Natural killer cell (primary cell): ENCODE measurements around the gene H6PD. TPM values are rescaled to one million over a fixed set of nuclear protein-coding genes. Genes with fewer than 3 reads are reported as not detected.

Experiments used
- ATAC-seq, 3 donors: fragments of 150-1000 bp in 2 of 3; fragments of 200-7000 bp in 1 of 3; cut with Tn5 transposase; 1 replicate in 1 of 3; 2 replicates in 2 of 3; pipeline ENCODE4 v1.10.0; 2021; ENCODE audit warnings: mild to moderate bottlenecking in 2 of 3, moderate library complexity in 2 of 3
- DNase-seq, 2 donors: peaks; one replicate each; pipeline versions ENCODE4 v3.0.0 to v3.0.0-alpha.2; 2013 to 2021; ENCODE audit warnings: mixed read lengths in 1 of 2
- H3K27ac ChIP-seq: one replicate; pipeline ENCODE4 v1.5.1; 2013; ENCODE audit warnings: mild to moderate bottlenecking, low read length
- H3K27me3 ChIP-seq: one replicate; pipeline ENCODE4 v1.6.1; 2013; ENCODE audit warnings: low read length; ENCODE audit not compliant: control insufficient read depth, insufficient read depth
- H3K36me3 ChIP-seq: one replicate; pipeline ENCODE4 v1.6.1; 2013; ENCODE audit warnings: low read length; ENCODE audit not compliant: control insufficient read depth, insufficient read depth
- H3K4me1 ChIP-seq: one replicate; pipeline ENCODE4 v1.6.1; 2013; ENCODE audit warnings: low read length; ENCODE audit not compliant: control insufficient read depth, insufficient read depth
- H3K4me3 ChIP-seq: one replicate; pipeline ENCODE4 v1.5.1; 2013; ENCODE audit warnings: low read length
- H3K9me3 ChIP-seq: one replicate; pipeline ENCODE4 v1.6.1; 2013; ENCODE audit warnings: low read length; ENCODE audit not compliant: control insufficient read depth, insufficient read depth
- H3K27ac Mint-ChIP-seq, 2 donors: one replicate each; pipeline ENCODE4 v1.8.0; 2022; ENCODE audit warnings: mild to moderate bottlenecking in 2 of 2, mixed read lengths in 2 of 2, moderate library complexity in 1 of 2
- H3K27me3 Mint-ChIP-seq, 2 donors: one replicate each; pipeline ENCODE4 v1.8.0; 2022; ENCODE audit warnings: low read depth in 2 of 2, mixed read lengths in 2 of 2
- H3K36me3 Mint-ChIP-seq: one replicate; pipeline ENCODE4 v1.8.0; 2022; ENCODE audit warnings: mixed read lengths
- H3K4me1 Mint-ChIP-seq, 2 donors: one replicate each; pipeline ENCODE4 v1.8.0; 2022; ENCODE audit warnings: mixed read lengths in 2 of 2
- H3K4me3 Mint-ChIP-seq: one replicate; pipeline ENCODE4 v1.8.0; 2022; ENCODE audit warnings: mild to moderate bottlenecking, moderate library complexity, mixed read lengths
- H3K9me3 Mint-ChIP-seq, 2 donors: one replicate each; pipeline ENCODE4 v1.8.0; 2022; ENCODE audit warnings: mixed read lengths in 2 of 2
- CTCF ChIP-seq: fragments of 200-600 bp; IDR thresholded peaks from one replicate; pipeline ENCODE4 v1.8.0; 2022; ENCODE audit warnings: antibody characterized with exemption
- WGBS: methylation state at CpG from one replicate; pipeline ENCODE4 v1.1.7; 2013; ENCODE audit warnings: missing lambda C conversion rate; ENCODE audit not compliant: insufficient coverage; 5-methylcytosine and 5-hydroxymethylcytosine counted together
- intact Hi-C: fragments of 100-400 bp; cut with micrococcal nuclease; formaldehyde crosslinking; loops from one replicate; pipeline ENCODE4 v1.14.2; 2022
- total RNA-seq, 4 donors: library from RNA; stranded (reverse); fragments of 120-200 nt in 1 of 4; gene quantifications; one replicate each; pipeline versions ENCODE4 v1.2.3 to v1.2.4, GENCODE V29; 2013 to 2022

The H6PD gene
- total RNA-seq, 3 donors from 2014 or later (not counting 1 experiment from before 2014, with no cell fraction given) = 24.3 to 37.1 (median 31.2) TPM

GRCh38 chr1:9284061-9284460 is 49.5 kb downstream of the H6PD start:
- Mint-ChIP-seq H3K4me3 (peak overlapping the region; percentile 45), H3K27me3 (peaks cover 5 to 7% of the 10 kb centered on the region in 2 donors), H3K4me1 (peaks cover 48 to 70% of the 10 kb centered on the region in 2 donors), H3K27ac (peak overlapping the region in 1 of 2 donors; percentile 75), H3K9me3 (peaks cover 4 to 8% of the 10 kb centered on the region in 2 donors), H3K36me3 (peaks cover 5% of the 10 kb centered on the region)
- no peak for TF ChIP-seq CTCF
- Histone ChIP-seq H3K4me1 (peaks cover 40% of the 10 kb centered on the region), H3K4me3 (no peak overlapping the region), H3K9me3 (peaks cover 10% of the 10 kb centered on the region), H3K27ac (no peak overlapping the region), H3K36me3 (no peaks in the 10 kb centered on the region), H3K27me3 (no peaks in the 10 kb centered on the region)
- DNase-seq = peak in 1 of 2 donors; percentile 47
- ATAC-seq = peak in 2 of 3 donors; percentile 34 to 52
- WGBS = 12% methylated on average over 2 of the region's 2 CpGs
- intact Hi-C loops = no loop called here

- H3K4me1 Mint-ChIP-seq = peaks cover 31 to 52% of the 10 kb centered on the region in 2 donors
- peaks cover 8% of the 10 kb centered on the region for H3K36me3 Mint-ChIP-seq
- TF ChIP-seq CTCF = no peak
- peaks cover 5 to 8% of the 10 kb centered on the region in 2 donors for H3K9me3 Mint-ChIP-seq
- H3K36me3 ChIP-seq = no peaks in the 10 kb centered on the region
- DNase-seq (no peak), ATAC-seq (no peak)
- H3K27me3 ChIP-seq = no peaks in the 10 kb centered on the region
- H3K4me3 ChIP-seq = no peak overlapping the region
- H3K4me3 Mint-ChIP-seq = no peak overlapping the region
- WGBS = 46% methylated on average over 6 of the region's 6 CpGs
- no peaks in the 10 kb centered on the region for H3K27me3 Mint-ChIP-seq
- no peak overlapping the region for H3K27ac ChIP-seq
- intact Hi-C loops = no loop called here
- H3K4me1 ChIP-seq = peaks cover 27% of the 10 kb centered on the region
- H3K27ac Mint-ChIP-seq = peak overlapping the region in 1 of 2 donors; percentile 65
- H3K9me3 ChIP-seq = peaks cover 10% of the 10 kb centered on the region
Measured at GRCh38 chr1:9286556-9286955, 52.0 kb downstream of the H6PD start.

- ATAC-seq (peak; percentile 32 to 56 (median 32)), DNase-seq (peak; percentile 76 to 89)
- Histone ChIP-seq H3K27me3 (no peaks in the 10 kb centered on the region), H3K27ac (no peak overlapping the region), H3K9me3 (peaks cover 10% of the 10 kb centered on the region), H3K4me1 (peaks cover 8% of the 10 kb centered on the region), H3K36me3 (no peaks in the 10 kb centered on the region), H3K4me3 (no peak overlapping the region)
- 56% methylated on average over 6 of the region's 6 CpGs for WGBS
- H3K4me3 Mint-ChIP-seq = peak overlapping the region; percentile 21
- intact Hi-C loops = loop anchor here (1.0 kb wide), 2 partner anchors 166 to 202 kb away; no protein-coding TSS in a partner anchor
- no peak overlapping the region for H3K27ac Mint-ChIP-seq
- peaks cover 14 to 29% of the 10 kb centered on the region in 2 donors for H3K4me1 Mint-ChIP-seq
- TF ChIP-seq CTCF = peak; percentile 95
- H3K36me3 Mint-ChIP-seq = peaks cover 8% of the 10 kb centered on the region
- no peaks in the 10 kb centered on the region for H3K27me3 Mint-ChIP-seq
- H3K9me3 Mint-ChIP-seq = peaks cover 5 to 8% of the 10 kb centered on the region in 2 donors
Measured at GRCh38 chr1:9289090-9289534, 54.5 kb downstream of the H6PD start.
